ENCODE results near the gene CDV3.
A peak's percentile ranks its signal among the peaks of the same experiment; 100 is the strongest.

The CDV3 gene

GRCh38 chr3:133568294-133569014 is 5.0 kb upstream of the CDV3 start:
- no peak for DNase-seq (ENCODE audit: low read depth in 2 of 2)

- no peak for DNase-seq (ENCODE audit: low read depth in 2 of 2)
Measured at GRCh38 chr3:133570139-133570936, 3.1 kb upstream of the CDV3 start.

GRCh38 chr3:133570937-133571320 is 2.6 kb upstream of the CDV3 start:
- no peak for DNase-seq (ENCODE audit: low read depth in 2 of 2)

GRCh38 chr3:133572158-133573053 is 1.1 kb upstream of the CDV3 start:
- no peak for DNase-seq (ENCODE audit: low read depth in 2 of 2)

GRCh38 chr3:133573054-133573628 is 345 bp upstream of the CDV3 start:
- peak; percentile 100 for DNase-seq (ENCODE audit: low read depth in 2 of 2)

- DNase-seq (ENCODE audit: low read depth in 2 of 2), result peak; percentile 34 to 39
Measured at GRCh38 chr3:133574260-133574881, 885 bp downstream of the CDV3 start.

GRCh38 chr3:133575086-133575485 is 1.6 kb downstream of the CDV3 start:
- DNase-seq (ENCODE audit: low read depth in 2 of 2), result no peak

GRCh38 chr3:133576169-133576568 is 2.7 kb downstream of the CDV3 start:
- DNase-seq (ENCODE audit: low read depth in 2 of 2), result no peak

- no peak for DNase-seq (ENCODE audit: low read depth in 2 of 2)
Measured at GRCh38 chr3:133578548-133579191, 5.2 kb downstream of the CDV3 start.

- no peak for DNase-seq (ENCODE audit: low read depth in 2 of 2)
Measured at GRCh38 chr3:133583396-133583795, 9.9 kb downstream of the CDV3 start.

GRCh38 chr3:133588035-133588434 is 14.5 kb downstream of the CDV3 start:
- DNase-seq (ENCODE audit: low read depth in 2 of 2), result no peak

- DNase-seq (ENCODE audit: low read depth in 2 of 2), result no peak
Measured at GRCh38 chr3:133588784-133589465, 15.4 kb downstream of the CDV3 start.

- no peak for DNase-seq (ENCODE audit: low read depth in 2 of 2)
Measured at GRCh38 chr3:133589503-133589902, 16.0 kb downstream of the CDV3 start.

GRCh38 chr3:133591271-133591742 is 17.8 kb downstream of the CDV3 start:
- no peak for DNase-seq (ENCODE audit: low read depth in 2 of 2)

- no peak for DNase-seq (ENCODE audit: low read depth in 2 of 2)
Measured at GRCh38 chr3:133592843-133593242, 19.4 kb downstream of the CDV3 start.

- DNase-seq (ENCODE audit: low read depth in 2 of 2), result no peak
Measured at GRCh38 chr3:133593243-133593642, 19.8 kb downstream of the CDV3 start.

- peak in 1 of 2 donors; percentile 29 for DNase-seq (ENCODE audit: low read depth in 2 of 2)
Measured at GRCh38 chr3:133595341-133595740, 21.9 kb downstream of the CDV3 start.

GRCh38 chr3:133598405-133598804 is 24.9 kb downstream of the CDV3 start:
- DNase-seq (ENCODE audit: low read depth in 2 of 2), result no peak

- no peak for DNase-seq (ENCODE audit: low read depth in 2 of 2)
Measured at GRCh38 chr3:133599280-133599679, 25.8 kb downstream of the CDV3 start.

- DNase-seq (ENCODE audit: low read depth in 2 of 2), result no peak
Measured at GRCh38 chr3:133600572-133601081, 27.1 kb downstream of the CDV3 start.
